Esophagus squamous epithelium (tissue), 4 donors: ENCODE data around the gene IRGM.

Source experiments
- CTCF ChIP-seq, 6 experiments: fragments of 450-650 bp in 4 of 6; fragments of 200-600 bp in 2 of 6; sonication (generic) in 2 of 6; IDR thresholded peaks; one replicate each; pipeline ENCODE4 v1.5.1; 2016 to 2019; ENCODE audit warnings: antibody characterized with exemption in 6 of 6, mild to moderate bottlenecking in 4 of 6, moderate library complexity in 4 of 6
- POLR2A ChIP-seq, 4 donors: fragments of 450-650 bp; IDR thresholded peaks; one replicate each; pipeline ENCODE4 v1.6.1; 2017; ENCODE audit warnings: antibody characterized with exemption in 4 of 4, mild to moderate bottlenecking in 4 of 4, moderate library complexity in 3 of 4

DNA sequence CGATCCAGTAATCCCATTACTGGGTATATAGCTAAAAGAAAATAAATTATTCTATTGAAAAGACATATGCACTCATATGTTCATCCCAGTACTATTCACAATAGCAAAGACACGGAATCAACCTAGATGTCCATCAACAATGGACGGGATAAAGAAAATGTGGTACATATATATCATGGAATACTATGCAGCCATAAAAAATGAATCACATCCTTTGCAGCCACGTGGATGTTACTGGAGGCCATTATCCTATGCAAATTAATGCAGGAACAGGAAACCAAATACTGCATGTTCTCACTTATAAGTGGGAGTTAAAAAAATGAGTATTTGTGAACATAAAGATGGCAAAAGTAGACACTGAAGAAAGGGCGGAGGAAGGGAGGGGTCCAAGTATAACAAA lies 16.6 kb upstream of the IRGM start:
- TF ChIP-seq CTCF (IDR thresholded peaks at IDR 0.05) (no peak), POLR2A (IDR thresholded peaks at IDR 0.05) (no peak)
